K562 (cell line): ENCODE data around the gene NDC1. TPM values are rescaled to one million over a fixed set of nuclear protein-coding genes. Genes with fewer than 3 reads are reported as not detected.

ENCODE experiments used
- ATAC-seq: fragments of 200-7000 bp; cut with Tn5 transposase; 3 replicates; pipeline ENCODE4 v1.9.1; 2020; ENCODE audit warnings: moderate library complexity
- BruUV-seq: library from RNA; stranded (reverse); fragments of 400-500 nt; replicated peaks from 2 replicates; lab custom pipeline; 2021; lab: Mats Ljungman, UMichigan
- CTCF ChIA-PET: fragments of 300-600 bp; formaldehyde crosslinking; extraction: SDS; loops from one replicate; lab custom pipeline; 2021; ENCODE audit warnings: low intra/inter-chr PET ratio; lab: Yijun Ruan, JAX
- POLR2A ChIA-PET: fragments of 300-600, 350-650 bp; sonication (Branson Sonifier 250); formaldehyde crosslinking; extraction: SDS; loops from one replicate; lab custom pipeline; 2021; ENCODE audit warnings: antibody characterized with exemption, inconsistent platforms; lab: Yijun Ruan, JAX
- DNase-seq, 4 experiments: peaks; one replicate each; pipeline versions ENCODE4 v3.0.0 to v3.0.0-alpha.2; 2011 to 2018; ENCODE audit warnings: low spot score in 3 of 4, mixed read lengths in 3 of 4; ENCODE audit errors: extremely low read depth in 1 of 4
- FAIRE-seq: peaks from 2 replicates; lab custom pipeline; 2011; peaks lifted over from hg19 to GRCh38; lab: Jason Lieb, UNC
- H2AFZ ChIP-seq: 2 replicates; pipeline ENCODE4 v1.6.0; 2011; ENCODE audit warnings: low read depth, low read length, control low read depth, inconsistent platforms
- H3K27ac ChIP-seq: fragments of 200-600 bp; 3 replicates; pipeline ENCODE4 v1.8.0; 2011; ENCODE audit warnings: low read depth, mild to moderate bottlenecking, control low read depth, inconsistent platforms, low read length, moderate library complexity, mixed read lengths; ENCODE audit errors: extremely low read depth
- H3K27me3 ChIP-seq, 2 experiments: fragments of 300-600 bp in 1 of 2; 2 replicates in 1 of 2; 3 replicates in 1 of 2; pipeline versions ENCODE4 v1.6.0 to v1.8.0; 2011; ENCODE audit warnings: inconsistent platforms in 2 of 2, low read length in 2 of 2, mild to moderate bottlenecking in 1 of 2, mixed read lengths in 1 of 2, moderate library complexity in 1 of 2; ENCODE audit not compliant: control insufficient read depth in 2 of 2, insufficient read depth in 2 of 2
- H3K36me3 ChIP-seq: fragments of 300-600 bp; 3 replicates; pipeline ENCODE4 v1.8.0; 2011; ENCODE audit warnings: mild to moderate bottlenecking, low read length, inconsistent platforms; ENCODE audit not compliant: control insufficient read depth, insufficient read depth
- H3K4me1 ChIP-seq, 2 experiments: fragments of 200-600 bp in 1 of 2; replicated peaks in 1 of 2; 2 replicates in 1 of 2; 3 replicates in 1 of 2; pipeline versions ENCODE4 v1.5.1 to v1.8.0; 2011; ENCODE audit warnings: inconsistent platforms in 2 of 2, low read length in 2 of 2, mild to moderate bottlenecking in 1 of 2, mixed read lengths in 1 of 2, moderate library complexity in 1 of 2; ENCODE audit not compliant: control insufficient read depth in 2 of 2, insufficient read depth in 2 of 2
- H3K4me2 ChIP-seq: 2 replicates; pipeline ENCODE4 v1.6.1; 2011; ENCODE audit warnings: low read length, control low read depth, inconsistent platforms, mixed read lengths; ENCODE audit not compliant: insufficient read depth
- H3K4me3 ChIP-seq: fragments of 200-600 bp; sonication (generic), shearing (Covaris generic); 2 replicates; pipeline ENCODE4 v1.5.1; 2016; ENCODE audit warnings: control low read depth, inconsistent platforms
- H3K79me2 ChIP-seq: fragments of 200-600 bp; 3 replicates; pipeline ENCODE4 v1.8.0; 2011; ENCODE audit warnings: low read length, inconsistent platforms; ENCODE audit not compliant: control insufficient read depth, insufficient read depth
- H3K9ac ChIP-seq, 2 experiments: 2 replicates each; pipeline versions ENCODE4 v1.6.0 to v1.6.1; 2011; ENCODE audit warnings: low read depth in 2 of 2, low read length in 2 of 2, control low read depth in 1 of 2, inconsistent platforms in 1 of 2, mild to moderate bottlenecking in 1 of 2, mixed read lengths in 1 of 2; ENCODE audit not compliant: insufficient read depth in 1 of 2
- H3K9me1 ChIP-seq: one replicate; pipeline ENCODE4 v1.6.0; 2011; ENCODE audit warnings: inconsistent platforms, mild to moderate bottlenecking, low read length, moderate library complexity; ENCODE audit not compliant: control insufficient read depth, insufficient read depth
- H3K9me3 ChIP-seq: replicated peaks from 2 replicates; pipeline ENCODE4 v1.5.1; 2011; ENCODE audit warnings: low read depth, low read length, inconsistent platforms; ENCODE audit not compliant: control insufficient read depth, insufficient read depth
- H4K20me1 ChIP-seq: replicated peaks from 2 replicates; pipeline ENCODE4 v1.6.1; 2011; ENCODE audit warnings: low read length, inconsistent platforms, mixed read lengths; ENCODE audit not compliant: control insufficient read depth, insufficient read depth
- ATF7 ChIP-seq: fragments of 450-650 bp; IDR thresholded peaks from 2 replicates; pipeline ENCODE4 v1.7.1; 2014; ENCODE audit warnings: mild to moderate bottlenecking, moderate library complexity
- ESRRA ChIP-seq: fragments of 450-650 bp; IDR thresholded peaks from 2 replicates; pipeline ENCODE4 v1.6.1; 2014; ENCODE audit warnings: low read depth, mild to moderate bottlenecking, moderate library complexity, borderline replicate concordance
- GTF3C2 ChIP-seq: IDR thresholded peaks from 3 replicates; pipeline ENCODE4 v1.6.1; 2011; ENCODE audit warnings: borderline replicate concordance, mild to moderate bottlenecking, moderate library complexity; ENCODE audit not compliant: insufficient read length; ENCODE audit errors: extremely low read depth
- MAX ChIP-seq: sonication (generic); formaldehyde crosslinking; IDR thresholded peaks from 2 replicates; pipeline ENCODE4 v1.9.0; 2022; ENCODE audit warnings: mild to moderate bottlenecking, missing genetic modification reagents
- MYBL2 ChIP-seq, 2 experiments: fragments of 450-650 bp in 1 of 2; sonication (generic) in 1 of 2; formaldehyde crosslinking in 1 of 2; IDR thresholded peaks; 2 replicates each; pipeline versions ENCODE4 v1.6.1 to v1.8.1; 2017 to 2022; ENCODE audit warnings: borderline replicate concordance in 1 of 2, inconsistent platforms in 1 of 2, low read depth in 1 of 2, mild to moderate bottlenecking in 1 of 2, missing genetic modification reagents in 1 of 2, moderate library complexity in 1 of 2
- RAD21 ChIP-seq, 2 experiments: fragments of 250-450 bp in 1 of 2; fragments of 450-650 bp in 1 of 2; sonication (Bioruptor Pico) in 1 of 2; formaldehyde crosslinking in 1 of 2; IDR thresholded peaks in 1 of 2; conservative IDR thresholded peaks in 1 of 2; 2 replicates each; pipeline versions ENCODE4 v1.4.0 to v1.8.0; 2020 to 2022; ENCODE audit warnings: mild to moderate bottlenecking in 2 of 2, moderate library complexity in 1 of 2
- TAF7 ChIP-seq: fragments of 450-650 bp; IDR thresholded peaks from 2 replicates; pipeline ENCODE4 v1.6.1; 2016; ENCODE audit warnings: missing genetic modification characterization, missing compliant biosample characterization
- U2AF2 ChIP-seq: fragments of 200-400 bp; formaldehyde crosslinking; optimal IDR thresholded peaks from 2 replicates; pipeline ENCODE3; 2017; ENCODE audit warnings: low read depth, mild to moderate bottlenecking, low read length
- ZBTB9 ChIP-seq: fragments of 450-650 bp; formaldehyde crosslinking; IDR thresholded peaks from 2 replicates; pipeline ENCODE4 v1.4.0; 2020; ENCODE audit warnings: mild to moderate bottlenecking, moderate library complexity
- ZNF124 ChIP-seq: sonication (generic); formaldehyde crosslinking; IDR thresholded peaks from 2 replicates; pipeline ENCODE4 v1.8.1; 2022; ENCODE audit warnings: missing genetic modification reagents
- WGBS: fragments of 100-300 bp; shearing (Covaris generic); methylation state at CpG from one replicate; pipeline ENCODE4 v1.1.6; 2016; ENCODE audit warnings: low coverage, mixed read lengths; ENCODE audit not compliant: insufficient coverage; ENCODE audit errors: missing lambda C conversion rate; 5-methylcytosine and 5-hydroxymethylcytosine counted together
- in situ Hi-C: fragments of 300-500 bp; cut with MboI; formaldehyde crosslinking; loops from 4 replicates; pipeline ENCODE4 v1.15.0; 2018; ENCODE audit warnings: inconsistent platforms, mixed read lengths
- intact Hi-C: fragments of 100-400 bp; cut with micrococcal nuclease; formaldehyde crosslinking; loops from 2 replicates; pipeline ENCODE4 v1.14.2; 2022
- polyA plus RNA-seq, 8 experiments: library from polyadenylated mRNA; depleted of rRNA in 4 of 8; stranded (reverse) in 5 of 8; unstranded in 3 of 8; fragments of >200 nt; fragmentation: Nextera tagmentation in 2 of 8; fragmentation: Illumina TruSeq in 1 of 8; extraction: Ambion mirVana in 2 of 8; extraction: Trizol in 1 of 8; gene quantifications; 2 replicates each; pipeline versions ENCODE4 v1.2.1 to v1.2.3, GENCODE V29; 2011 to 2014; ENCODE audit warnings: inconsistent platforms in 1 of 8, missing spikeins in 1 of 8
- total RNA-seq, 7 experiments: library from RNA; depleted of rRNA in 6 of 7; stranded (reverse); fragments of >200 nt in 6 of 7; fragmentation: Illumina TruSeq in 2 of 7; extraction: Trizol in 2 of 7; gene quantifications; 2 replicates each; pipeline versions ENCODE4 v1.2.1 to v1.2.3, GENCODE V29; 2011 to 2021; ENCODE audit warnings: low replicate concordance in 1 of 7

Gene NDC1
- total and polyA plus RNA-seq, 9 of the 15 experiments (the other 6 are each of a cell fraction or from before 2014, with no cell fraction given) = 26.9 to 102 (median 64.5) TPM

- BruUV-seq = no TSS peak
- intact Hi-C loops (no loop called here), in situ Hi-C loops (no loop called here)
- CTCF ChIA-PET = no interaction called here
- Histone ChIP-seq H3K27ac (no peak overlapping the region), H3K9me1 (no peaks in the 10 kb centered on the region), H4K20me1 (no peaks in the 10 kb centered on the region), H3K4me3 (no peak overlapping the region), H3K36me3 (peaks cover 88% of the 10 kb centered on the region), H3K79me2 (no peaks in the 10 kb centered on the region; the same call in 2 of the 3 replicates), H3K4me2 (no peak overlapping the region), H3K4me1 (no peaks in the 10 kb centered on the region), H2AFZ (no peak overlapping the region), H3K27me3 (no peaks in the 10 kb centered on the region), H3K9ac (no peak overlapping the region), H3K9me3 (no peaks in the 10 kb centered on the region)
- WGBS = 94% methylated on average over 1 of the region's 1 CpG
- POLR2A ChIA-PET = interaction anchor here (1.9 kb wide), 1 partner anchor 11 kb away, joined by 8 read pairs; no protein-coding TSS in a partner anchor
- TF ChIP-seq RAD21 (CRISPR knock-in tag; conservative IDR thresholded peaks at IDR 0.05 in 1 of 2, IDR thresholded peaks at IDR 0.05 in 1 of 2) (no peak), ZBTB9 (CRISPR knock-in tag) (no peak), ESRRA (no peak)
- no peak for DNase-seq
- FAIRE-seq = no peak
- ATAC-seq = no peak; the same call in 2 of the 3 replicates
Observed at GRCh38 chr1:53783056-53783455, 55.0 kb downstream of the NDC1 start.

- Histone ChIP-seq H2AFZ (no peak overlapping the region), H3K9me1 (no peaks in the 10 kb centered on the region), H3K4me3 (no peak overlapping the region), H3K36me3 (peaks cover 89% of the 10 kb centered on the region), H3K79me2 (no peaks in the 10 kb centered on the region; the same call in 2 of the 3 replicates), H3K9me3 (no peaks in the 10 kb centered on the region), H3K27ac (no peak overlapping the region), H3K4me2 (no peak overlapping the region), H3K9ac (no peak overlapping the region), H4K20me1 (no peaks in the 10 kb centered on the region), H3K4me1 (no peaks in the 10 kb centered on the region), H3K27me3 (no peaks in the 10 kb centered on the region)
- WGBS = 63% methylated on average over 3 of the region's 3 CpGs
- ChIA-PET POLR2A (interaction anchor here (1.5 to 1.9 kb wide), 2 partner anchors 9 kb away, joined by 4 to 8 read pairs; no protein-coding TSS in a partner anchor), CTCF (no interaction called here)
- FAIRE-seq (no peak), ATAC-seq (peak; percentile 45; the same call in 2 of the 3 replicates), DNase-seq (no peak)
- intact Hi-C loops (no loop called here), in situ Hi-C loops (no loop called here)
- no TSS peak for BruUV-seq
- TF ChIP-seq TAF7 (tag) (no peak), GTF3C2 (no peak), U2AF2 (no peak), MYBL2 (IDR thresholded peaks at IDR 0.05; ENCODE audit: low read depth) (no peak), MYBL2 (CRISPR knock-in tag; IDR thresholded peaks at IDR 0.05; ENCODE audit: borderline replicate concordance) (no peak), ZNF124 (CRISPR knock-in tag) (no peak), MAX (CRISPR knock-in tag) (no peak), ATF7 (peak; percentile 76; the same call in 1 of the 2 replicates)
Observed at GRCh38 chr1:53781654-53782053, 56.4 kb downstream of the NDC1 start.
